HCT116 (cell line): ENCODE data around the gene POLD1. TPM values are rescaled to one million over a fixed set of nuclear protein-coding genes. Genes with fewer than 3 reads are reported as not detected.

Source experiments
- total RNA-seq: library from RNA; stranded (reverse); gene quantifications from one replicate; pipeline ENCODE4 v1.2.1, GENCODE V29; 2021; ENCODE audit not compliant: unreplicated experiment

Gene POLD1
- total RNA-seq, 1 experiment from 2014 or later, result 122 TPM

Other genes with a start within 250 kb of the POLD1 start
- not detected for gene IZUMO2, start 221.1 kb upstream of the POLD1 start, total RNA-seq
- 60.1 TPM for gene MYH14, start 180.7 kb upstream of the POLD1 start, total RNA-seq
- gene KCNC3, start 55.0 kb upstream of the POLD1 start, total RNA-seq, result 6.9 TPM
- 4.4 TPM for gene NAPSA, start 18.7 kb upstream of the POLD1 start, total RNA-seq
- gene NR1H2, start 7.9 kb upstream of the POLD1 start, total RNA-seq, result 40.3 TPM
- gene SPIB, start 34.6 kb downstream of the POLD1 start, total RNA-seq, result 0.96 TPM
- not detected for gene MYBPC2, start 48.5 kb downstream of the POLD1 start, total RNA-seq
- 92.4 TPM for gene EMC10, start 92.2 kb downstream of the POLD1 start, total RNA-seq
- gene GARIN5A, start 92.5 kb downstream of the POLD1 start, total RNA-seq, result 12.2 TPM
- gene JOSD2, start 126.8 kb downstream of the POLD1 start, total RNA-seq, result 40.9 TPM
- not detected for gene ASPDH, start 129.6 kb downstream of the POLD1 start, total RNA-seq
- 0.89 TPM for gene LRRC4B, start 184.1 kb downstream of the POLD1 start, total RNA-seq